ENCODE results near the gene NTN3.

The NTN3 gene

DNA sequence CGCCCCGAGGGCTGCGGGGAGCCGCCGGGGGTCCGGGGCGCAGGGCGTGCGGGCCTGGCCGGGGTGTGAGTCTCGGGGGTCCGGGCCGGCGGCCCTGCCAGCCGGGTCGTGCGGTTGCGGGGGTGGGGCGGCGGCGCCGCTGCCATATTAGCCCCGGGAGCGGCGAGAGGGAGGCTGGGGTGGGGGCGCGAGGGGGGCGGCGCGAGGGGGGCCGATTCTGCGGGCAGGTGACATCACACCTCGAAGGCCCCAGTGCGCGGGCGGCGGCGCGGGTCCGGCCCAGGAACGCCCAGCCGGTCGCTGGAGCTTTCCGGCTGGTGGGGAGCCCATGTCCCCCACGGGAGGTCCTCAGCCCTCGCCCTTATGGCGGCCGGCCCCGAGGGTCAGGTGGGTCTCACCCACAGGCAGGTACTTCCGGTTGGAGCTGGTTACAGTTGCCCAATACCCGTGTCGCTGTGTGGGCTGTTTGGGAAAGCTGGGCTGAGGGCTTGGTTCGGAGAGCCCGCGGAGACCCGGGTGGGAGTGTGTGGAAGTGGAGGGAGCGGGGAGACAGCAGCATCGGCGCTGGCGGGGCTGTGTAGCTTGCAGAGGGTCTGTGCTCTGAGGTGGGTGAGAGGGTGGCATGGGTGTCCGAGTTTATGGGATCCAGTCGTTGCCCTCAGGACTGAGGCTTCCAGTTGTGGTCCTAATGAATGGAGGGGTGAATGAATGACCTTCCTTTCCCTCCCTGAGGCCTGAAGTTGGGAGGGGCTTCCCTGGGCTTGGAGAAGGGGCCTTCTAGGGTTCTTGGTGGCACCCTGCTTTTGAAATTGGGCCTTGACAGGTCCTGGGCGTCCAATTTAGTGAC, 43.5 kb downstream of the NTN3 start:
- DNase-seq (ENCODE audit: low read depth, low spot score): no peak

DNA sequence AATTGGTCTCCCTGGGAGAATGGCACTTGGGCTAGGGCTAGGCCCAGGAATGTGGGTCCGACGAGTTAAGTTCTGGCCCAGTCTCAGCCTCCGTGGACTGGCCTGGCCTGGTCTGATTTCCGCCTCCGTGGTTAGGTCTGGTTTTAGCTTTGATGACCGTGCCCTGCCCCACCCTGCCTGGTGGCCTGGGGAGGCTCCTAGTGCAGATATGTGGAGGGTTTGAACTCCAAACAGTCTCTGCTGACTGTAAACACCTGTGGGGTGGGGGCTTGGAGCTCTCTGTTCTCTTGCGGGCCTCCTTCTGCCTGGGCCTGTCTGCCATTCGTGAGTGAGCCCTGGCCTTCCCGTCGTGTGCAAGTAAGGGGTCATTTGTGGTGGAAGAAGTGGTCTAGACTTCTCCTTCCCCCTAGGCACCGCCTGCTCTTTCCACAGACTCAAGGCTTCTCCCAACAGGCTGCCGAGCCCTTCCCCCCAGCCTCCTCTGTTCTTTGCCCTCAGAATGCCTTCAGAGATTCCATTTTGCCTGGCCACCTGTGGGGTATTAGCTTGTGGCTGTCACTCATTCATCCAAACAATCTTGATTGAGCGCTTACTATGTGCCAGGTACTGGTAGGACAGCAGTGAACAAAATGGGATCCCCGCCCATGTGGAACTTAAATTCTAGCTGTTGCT, 44.2 kb downstream of the NTN3 start:
- DNase-seq (ENCODE audit: low read depth, low spot score): no peak

GRCh38 chr16:2516391-2517240, 45.5 kb downstream of the NTN3 start:
- no peak for DNase-seq (ENCODE audit: low read depth, low spot score)

DNA sequence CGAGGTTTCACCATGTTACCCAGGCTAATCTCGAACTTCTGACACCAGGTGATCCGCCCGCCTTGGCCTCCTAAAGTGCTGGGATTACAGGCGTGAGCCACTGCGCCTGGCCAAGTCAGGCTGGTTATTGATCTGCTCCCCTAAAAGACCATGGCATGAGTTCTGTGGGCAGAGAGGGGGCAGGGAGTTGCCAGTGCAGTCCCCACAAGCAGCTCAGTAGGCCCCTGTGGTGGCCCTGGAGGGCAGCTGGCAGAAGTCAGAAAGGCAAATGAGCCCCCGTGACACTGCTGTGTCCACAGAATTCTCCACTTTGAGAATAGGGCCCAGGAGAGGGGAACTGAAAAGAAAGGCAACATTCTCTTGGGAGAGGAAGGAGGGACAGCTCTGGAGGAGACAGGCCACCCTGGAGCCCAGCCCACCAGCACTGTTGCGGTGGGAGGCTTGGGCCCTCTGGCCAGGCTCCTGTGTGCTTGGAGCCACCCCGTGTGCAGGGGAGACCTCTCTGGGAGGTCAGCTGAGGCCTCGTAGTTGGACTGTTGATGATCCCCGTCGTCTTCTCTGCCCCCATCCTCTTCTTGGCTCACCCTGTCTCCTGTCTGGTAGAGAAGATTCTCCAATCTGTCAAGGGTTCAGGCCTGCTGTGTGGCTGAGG, 47.0 kb downstream of the NTN3 start:
- DNase-seq (ENCODE audit: low read depth, low spot score): no peak

GRCh38 chr16:2518823-2519710, 48.0 kb downstream of the NTN3 start:
- no peak for DNase-seq (ENCODE audit: low read depth, low spot score)

DNA sequence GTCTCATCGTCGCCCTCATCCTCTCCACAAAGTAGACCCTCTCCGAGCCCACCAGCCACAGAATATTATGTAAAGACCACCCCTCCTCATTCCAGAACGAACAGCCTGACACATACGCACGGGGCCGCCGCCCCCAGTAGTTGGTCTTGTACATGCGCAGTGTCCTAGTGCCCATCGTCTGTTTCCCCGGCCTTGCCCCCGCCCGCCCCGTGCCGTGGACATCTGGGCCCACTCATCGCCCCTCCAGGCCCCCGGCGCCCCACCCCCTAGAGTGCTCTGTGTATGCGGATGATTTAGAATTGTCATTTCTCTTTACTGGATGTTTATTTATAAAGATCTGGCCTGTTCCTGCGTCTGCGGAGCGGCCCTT, 48.6 kb downstream of the NTN3 start:
- DNase-seq (ENCODE audit: low read depth, low spot score): no peak

- DNase-seq (ENCODE audit: low read depth, low spot score): peak; percentile 76
Measured at GRCh38 chr16:2520097-2520783, 49.1 kb downstream of the NTN3 start, which contains the start of gene AMDHD2. AMDHD2 (plus strand) TSS chr16:2520371; CDS start chr16:2520459, 88 bp downstream.

GRCh38 chr16:2520784-2521531, 49.9 kb downstream of the NTN3 start:
- no peak for DNase-seq (ENCODE audit: low read depth, low spot score)

All from activated CD4-positive, CD25-positive, alpha-beta regulatory T cell treated with anti-CD3 and anti-CD28 coated beads, Interleukin-2, amount 50 U/mL, for 16 hours (primary cell).